ENCODE data around the gene QPCTL. TPM values are rescaled to one million over a fixed set of nuclear protein-coding genes. Genes with fewer than 3 reads are reported as not detected.

Gene QPCTL
- total and polyA plus RNA-seq, 2 of the 13 experiments (the other 11 are each of a cell fraction or from before 2014, with no cell fraction given) = 16.0 to 19.1 TPM

GRCh38 chr19:45692187-45693105 is at the start of gene QPCTL (continued):
- TF ChIP-seq, protein P1, sequence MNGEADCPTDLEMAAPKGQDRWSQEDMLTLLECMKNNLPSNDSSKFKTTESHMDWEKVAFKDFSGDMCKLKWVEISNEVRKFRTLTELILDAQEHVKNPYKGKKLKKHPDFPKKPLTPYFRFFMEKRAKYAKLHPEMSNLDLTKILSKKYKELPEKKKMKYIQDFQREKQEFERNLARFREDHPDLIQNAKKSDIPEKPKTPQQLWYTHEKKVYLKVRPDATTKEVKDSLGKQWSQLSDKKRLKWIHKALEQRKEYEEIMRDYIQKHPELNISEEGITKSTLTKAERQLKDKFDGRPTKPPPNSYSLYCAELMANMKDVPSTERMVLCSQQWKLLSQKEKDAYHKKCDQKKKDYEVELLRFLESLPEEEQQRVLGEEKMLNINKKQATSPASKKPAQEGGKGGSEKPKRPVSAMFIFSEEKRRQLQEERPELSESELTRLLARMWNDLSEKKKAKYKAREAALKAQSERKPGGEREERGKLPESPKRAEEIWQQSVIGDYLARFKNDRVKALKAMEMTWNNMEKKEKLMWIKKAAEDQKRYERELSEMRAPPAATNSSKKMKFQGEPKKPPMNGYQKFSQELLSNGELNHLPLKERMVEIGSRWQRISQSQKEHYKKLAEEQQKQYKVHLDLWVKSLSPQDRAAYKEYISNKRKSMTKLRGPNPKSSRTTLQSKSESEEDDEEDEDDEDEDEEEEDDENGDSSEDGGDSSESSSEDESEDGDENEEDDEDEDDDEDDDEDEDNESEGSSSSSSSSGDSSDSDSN (CRISPR knock-in tag; IDR thresholded peaks at IDR 0.05) = 0 out of 2 replicates have a peak, but pooled peaks have one; percentile 46
- TF ChIP-seq ZNF570 (CRISPR knock-in tag; IDR thresholded peaks at IDR 0.05; ENCODE audit: borderline replicate concordance) = no peak
- TF ChIP-seq, protein P2, sequence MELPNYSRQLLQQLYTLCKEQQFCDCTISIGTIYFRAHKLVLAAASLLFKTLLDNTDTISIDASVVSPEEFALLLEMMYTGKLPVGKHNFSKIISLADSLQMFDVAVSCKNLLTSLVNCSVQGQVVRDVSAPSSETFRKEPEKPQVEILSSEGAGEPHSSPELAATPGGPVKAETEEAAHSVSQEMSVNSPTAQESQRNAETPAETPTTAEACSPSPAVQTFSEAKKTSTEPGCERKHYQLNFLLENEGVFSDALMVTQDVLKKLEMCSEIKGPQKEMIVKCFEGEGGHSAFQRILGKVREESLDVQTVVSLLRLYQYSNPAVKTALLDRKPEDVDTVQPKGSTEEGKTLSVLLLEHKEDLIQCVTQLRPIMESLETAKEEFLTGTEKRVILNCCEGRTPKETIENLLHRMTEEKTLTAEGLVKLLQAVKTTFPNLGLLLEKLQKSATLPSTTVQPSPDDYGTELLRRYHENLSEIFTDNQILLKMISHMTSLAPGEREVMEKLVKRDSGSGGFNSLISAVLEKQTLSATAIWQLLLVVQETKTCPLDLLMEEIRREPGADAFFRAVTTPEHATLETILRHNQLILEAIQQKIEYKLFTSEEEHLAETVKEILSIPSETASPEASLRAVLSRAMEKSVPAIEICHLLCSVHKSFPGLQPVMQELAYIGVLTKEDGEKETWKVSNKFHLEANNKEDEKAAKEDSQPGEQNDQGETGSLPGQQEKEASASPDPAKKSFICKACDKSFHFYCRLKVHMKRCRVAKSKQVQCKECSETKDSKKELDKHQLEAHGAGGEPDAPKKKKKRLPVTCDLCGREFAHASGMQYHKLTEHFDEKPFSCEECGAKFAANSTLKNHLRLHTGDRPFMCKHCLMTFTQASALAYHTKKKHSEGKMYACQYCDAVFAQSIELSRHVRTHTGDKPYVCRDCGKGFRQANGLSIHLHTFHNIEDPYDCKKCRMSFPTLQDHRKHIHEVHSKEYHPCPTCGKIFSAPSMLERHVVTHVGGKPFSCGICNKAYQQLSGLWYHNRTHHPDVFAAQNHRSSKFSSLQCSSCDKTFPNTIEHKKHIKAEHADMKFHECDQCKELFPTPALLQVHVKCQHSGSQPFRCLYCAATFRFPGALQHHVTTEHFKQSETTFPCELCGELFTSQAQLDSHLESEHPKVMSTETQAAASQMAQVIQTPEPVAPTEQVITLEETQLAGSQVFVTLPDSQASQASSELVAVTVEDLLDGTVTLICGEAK (IDR thresholded peaks at IDR 0.05) = no peak
- TF ChIP-seq, protein P2 (CRISPR knock-in tag; IDR thresholded peaks at IDR 0.05) = peak; percentile 55
- TF ChIP-seq ELF1 (CRISPR knock-in tag; IDR thresholded peaks at IDR 0.05) = peak; percentile 63
- no peak for TF ChIP-seq KDM1A (CRISPR knock-in tag; IDR thresholded peaks at IDR 0.05)
- TF ChIP-seq KAT7 (CRISPR knock-in tag; IDR thresholded peaks at IDR 0.05; ENCODE audit: borderline replicate concordance) = 0 out of 2 replicates have a peak, but pooled peaks have one; percentile 3
- peak; percentile 93; the same call in 1 of the 2 replicates for TF ChIP-seq PRDM10 (CRISPR knock-in tag; IDR thresholded peaks at IDR 0.05; ENCODE audit: low read depth)
- no peak for TF ChIP-seq SATB2 (CRISPR knock-in tag; IDR thresholded peaks at IDR 0.05)
- no peak; the same call in 1 of the 2 replicates for TF ChIP-seq ZNF441 (CRISPR knock-in tag; IDR thresholded peaks at IDR 0.05; ENCODE audit: borderline replicate concordance)
- peak; percentile 28; the same call in 1 of the 2 replicates for TF ChIP-seq SIX1 (CRISPR knock-in tag; IDR thresholded peaks at IDR 0.05; ENCODE audit: borderline replicate concordance)
- TF ChIP-seq ZNF205 (CRISPR knock-in tag; IDR thresholded peaks at IDR 0.05) = 0 out of 2 replicates have a peak, but pooled peaks have one; percentile 15
- TF ChIP-seq ZFY (CRISPR knock-in tag; IDR thresholded peaks at IDR 0.05) = peak; percentile 88
